NCI-H774 (cell line): ENCODE data around the gene ATP13A1.

ENCODE experiments used
- DNase-seq: peaks from one replicate; lab custom pipeline; 2025; lab: John Stamatoyannopoulos, UW

Gene ATP13A1

DNA sequence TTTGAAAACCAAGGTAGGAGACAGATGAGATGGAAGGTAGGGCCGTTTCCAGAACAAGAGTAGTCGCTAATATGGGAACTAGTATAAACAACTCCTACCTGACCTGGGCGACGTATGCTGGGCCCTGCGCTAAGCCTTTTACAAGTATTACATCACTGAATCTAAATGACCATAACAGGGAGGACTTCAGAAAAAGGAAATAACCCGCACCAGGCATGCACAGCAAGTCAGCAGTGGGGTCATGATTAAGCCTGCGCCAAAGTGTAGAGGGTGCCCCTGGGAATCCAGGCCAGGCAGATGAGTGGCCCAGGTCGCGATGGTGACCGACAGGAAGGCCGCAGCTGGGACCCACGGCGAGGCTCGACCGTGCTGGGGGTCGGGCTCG is 613 bp downstream of the ATP13A1 start:
- no peak for DNase-seq

GRCh38 chr19:19662344-19662743 is 1.1 kb downstream of the ATP13A1 start:
- no peak for DNase-seq

GRCh38 chr19:19661675-19662251 is 1.7 kb downstream of the ATP13A1 start:
- no peak for DNase-seq

- no peak for DNase-seq
These were observed 2.3 kb downstream of the ATP13A1 start for GRCh38 chr19:19661141-19661674.

DNA sequence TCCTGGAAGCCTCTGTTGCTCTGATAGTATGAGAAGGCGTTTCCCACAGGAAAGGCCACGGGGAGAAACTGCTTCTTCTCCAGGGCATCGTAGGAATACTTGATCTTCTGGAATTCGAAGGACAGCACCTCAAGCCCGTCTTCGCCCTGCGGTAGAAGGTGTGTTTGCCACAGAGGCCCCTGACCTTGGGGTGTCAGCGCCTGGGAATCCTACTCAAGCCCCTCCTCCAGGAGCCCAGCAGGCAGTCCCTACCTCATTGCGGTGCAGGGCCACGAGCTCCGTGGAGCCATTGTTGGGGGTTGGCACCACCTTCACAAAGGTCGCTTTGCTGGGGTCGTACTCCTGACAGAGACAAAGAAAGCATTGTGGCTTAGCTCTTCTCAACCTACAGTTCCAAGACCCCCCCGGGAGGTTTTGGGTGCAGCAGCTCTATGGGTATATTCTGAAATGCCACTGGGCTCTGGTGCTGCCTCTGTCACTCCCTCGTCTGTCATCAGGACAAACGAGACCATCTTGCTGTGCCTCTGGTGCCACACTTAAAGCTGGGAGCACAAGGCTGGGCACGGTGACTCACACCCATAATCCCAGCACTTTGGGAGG is 3.7 kb downstream of the ATP13A1 start:
- DNase-seq: no peak

DNA sequence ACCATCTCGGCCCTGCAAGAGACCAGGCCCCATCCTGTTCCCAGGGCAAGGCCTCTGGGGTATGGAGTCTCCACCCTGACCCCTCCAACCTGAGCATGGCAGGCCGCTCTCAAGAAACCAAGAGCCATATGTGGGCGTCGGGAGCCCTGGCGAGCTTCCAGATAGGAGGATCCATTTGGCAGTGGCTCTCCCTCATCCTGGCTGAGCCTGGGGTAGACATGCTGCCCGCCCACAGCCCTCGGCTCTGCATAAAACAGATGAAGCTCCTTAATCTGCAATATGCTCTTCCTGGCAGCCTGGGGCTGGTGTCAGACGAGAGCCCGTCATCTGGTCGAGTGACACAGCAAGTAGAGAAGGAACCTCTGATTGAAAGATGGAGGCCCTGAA is 6.1 kb downstream of the ATP13A1 start:
- DNase-seq: no peak

- DNase-seq: no peak
These were observed 6.8 kb downstream of the ATP13A1 start for GRCh38 chr19:19656451-19657396.

GRCh38 chr19:19655641-19656343 is 7.7 kb downstream of the ATP13A1 start:
- DNase-seq: no peak

- DNase-seq: no peak
These were observed 8.4 kb downstream of the ATP13A1 start for GRCh38 chr19:19655051-19655594.

- no peak for DNase-seq
These were observed 9.0 kb downstream of the ATP13A1 start for GRCh38 chr19:19654441-19654840.

- DNase-seq: no peak
These were observed 9.8 kb downstream of the ATP13A1 start for GRCh38 chr19:19653597-19654147.

GRCh38 chr19:19652482-19653295 is 10.8 kb downstream of the ATP13A1 start:
- no peak for DNase-seq

DNA sequence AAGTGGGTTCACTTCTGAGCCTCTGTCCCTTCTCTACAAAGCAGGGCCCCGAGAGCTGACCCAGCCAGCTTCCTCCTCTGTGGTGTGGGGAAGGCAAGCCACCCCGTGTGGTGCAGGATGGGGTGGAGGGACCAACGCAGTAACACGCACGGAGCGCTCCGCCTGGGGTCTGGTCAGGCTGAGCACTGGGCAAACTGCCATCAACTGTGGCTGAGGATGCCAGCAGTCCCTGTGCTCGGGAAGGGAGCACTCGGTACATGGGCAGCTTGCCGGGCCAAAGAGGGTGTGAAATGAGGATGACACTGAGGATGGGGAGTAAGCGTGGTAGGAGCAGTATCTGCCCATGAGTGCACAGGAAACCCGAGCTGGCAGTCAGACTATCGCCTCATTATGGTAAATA is 12.4 kb downstream of the ATP13A1 start:
- no peak for DNase-seq

DNA sequence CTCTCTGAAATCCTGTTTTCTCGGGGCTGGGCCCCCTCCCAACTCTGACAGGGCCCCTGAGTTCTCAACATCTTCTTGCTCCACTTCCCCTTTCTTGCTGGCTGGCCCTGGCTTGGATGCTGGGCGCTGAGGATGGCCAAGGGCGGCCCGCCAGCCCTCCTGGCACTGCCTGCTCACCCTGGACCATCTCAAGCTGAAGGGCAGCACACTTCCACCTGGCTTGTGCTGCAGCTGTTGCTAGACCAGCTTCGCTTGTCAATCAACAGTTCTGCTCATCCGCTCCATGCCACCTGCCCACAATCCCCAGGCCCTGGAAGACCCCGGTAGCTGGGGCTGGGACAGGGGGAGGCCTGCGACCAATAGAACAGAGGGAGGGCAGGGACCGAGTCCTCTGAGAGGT is 13.1 kb downstream of the ATP13A1 start:
- no peak for DNase-seq

DNA sequence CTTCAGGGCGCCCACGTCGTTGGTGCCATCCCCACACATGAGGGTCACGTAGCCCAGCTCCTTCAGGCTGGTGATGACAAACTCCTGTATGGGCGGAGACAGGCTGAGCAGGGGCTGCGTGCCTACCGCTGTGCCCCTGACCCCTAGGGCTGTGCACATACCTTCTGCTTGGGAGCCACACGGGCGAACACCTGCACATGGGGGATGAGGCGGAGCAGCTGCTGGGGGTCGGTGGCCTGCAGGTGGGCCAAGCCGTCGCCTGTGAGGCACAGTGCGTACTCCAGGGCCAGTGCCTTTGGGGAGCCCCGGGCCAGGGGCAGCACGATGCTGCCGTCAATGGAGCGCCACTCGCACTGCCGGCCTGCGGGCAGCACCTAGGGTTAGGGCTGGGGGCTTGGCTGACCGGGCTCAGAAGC is 13.9 kb downstream of the ATP13A1 start:
- no peak for DNase-seq

GRCh38 chr19:19649155-19649554 is 14.3 kb downstream of the ATP13A1 start:
- no peak for DNase-seq

DNA sequence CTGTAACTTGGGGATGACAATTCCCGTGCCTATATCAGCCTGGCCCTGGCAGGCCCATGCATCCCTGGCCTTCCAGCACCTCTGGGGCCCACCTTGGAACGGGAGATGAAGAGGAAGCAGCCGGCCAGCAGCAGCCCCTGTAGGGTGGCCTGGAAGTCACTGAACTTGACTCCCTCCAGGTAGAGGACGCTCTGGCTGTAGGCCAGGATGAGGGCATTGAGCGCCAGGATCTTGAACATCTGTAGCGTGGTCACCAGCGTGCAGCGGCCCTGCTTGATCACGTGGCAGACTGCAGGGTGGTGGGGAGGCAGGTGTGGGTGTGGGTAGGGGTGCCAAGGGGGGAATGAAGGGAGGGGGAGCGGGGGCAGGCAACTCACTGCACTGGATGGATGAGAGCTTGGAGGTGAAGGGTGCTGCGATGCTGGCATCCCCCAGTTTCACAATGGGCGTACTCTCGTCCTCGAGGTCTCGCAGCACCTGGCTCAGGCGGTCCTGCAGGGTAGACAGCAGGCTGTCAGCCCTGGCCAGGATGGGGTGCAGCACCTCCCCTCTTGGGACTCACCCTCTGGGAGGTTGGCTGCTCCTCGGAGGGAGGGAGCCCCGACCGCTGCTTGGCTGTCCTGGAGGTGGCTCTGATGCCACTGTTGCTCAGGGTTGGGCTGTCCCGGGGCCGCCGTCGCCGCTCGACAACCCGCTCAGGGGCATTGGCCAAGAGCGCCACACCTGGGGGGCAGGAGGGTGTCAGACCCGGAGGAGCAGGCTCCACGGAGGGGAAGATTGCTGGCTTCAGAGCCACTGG is 16.2 kb downstream of the ATP13A1 start:
- DNase-seq: no peak

- DNase-seq: no peak
These were observed 18.1 kb downstream of the ATP13A1 start for GRCh38 chr19:19645233-19645870.

GRCh38 chr19:19644054-19644388 is 19.5 kb downstream of the ATP13A1 start:
- no peak for DNase-seq
